Ovary (tissue), 3 donors: ENCODE measurements around the gene DIS3L.
"Not testable (repeated sequence)": the region's sequence is repeated elsewhere in the genome, so short reads cannot be mapped to it uniquely, and the experiment has no call there.

Experiments used
- POLR2A ChIP-seq: fragments of 450-650 bp; IDR thresholded peaks from one replicate; pipeline ENCODE4 v1.6.1; 2017; ENCODE audit warnings: antibody characterized with exemption, mild to moderate bottlenecking, moderate library complexity
- TF ChIP-seq, protein P1 (sequence below), 3 donors: fragments of 450-650 bp in 2 of 3; fragments of 200-600 bp in 1 of 3; IDR thresholded peaks; one replicate each; pipeline versions ENCODE4 v1.5.1 to v1.8.0; 2016 to 2022; ENCODE audit warnings: antibody characterized with exemption in 3 of 3, mild to moderate bottlenecking in 1 of 3
- donor health status: DM: no; HTN: no; CAD: no.

- TF ChIP-seq POLR2A, result not testable (repeated sequence)
- TF ChIP-seq, protein P1, sequence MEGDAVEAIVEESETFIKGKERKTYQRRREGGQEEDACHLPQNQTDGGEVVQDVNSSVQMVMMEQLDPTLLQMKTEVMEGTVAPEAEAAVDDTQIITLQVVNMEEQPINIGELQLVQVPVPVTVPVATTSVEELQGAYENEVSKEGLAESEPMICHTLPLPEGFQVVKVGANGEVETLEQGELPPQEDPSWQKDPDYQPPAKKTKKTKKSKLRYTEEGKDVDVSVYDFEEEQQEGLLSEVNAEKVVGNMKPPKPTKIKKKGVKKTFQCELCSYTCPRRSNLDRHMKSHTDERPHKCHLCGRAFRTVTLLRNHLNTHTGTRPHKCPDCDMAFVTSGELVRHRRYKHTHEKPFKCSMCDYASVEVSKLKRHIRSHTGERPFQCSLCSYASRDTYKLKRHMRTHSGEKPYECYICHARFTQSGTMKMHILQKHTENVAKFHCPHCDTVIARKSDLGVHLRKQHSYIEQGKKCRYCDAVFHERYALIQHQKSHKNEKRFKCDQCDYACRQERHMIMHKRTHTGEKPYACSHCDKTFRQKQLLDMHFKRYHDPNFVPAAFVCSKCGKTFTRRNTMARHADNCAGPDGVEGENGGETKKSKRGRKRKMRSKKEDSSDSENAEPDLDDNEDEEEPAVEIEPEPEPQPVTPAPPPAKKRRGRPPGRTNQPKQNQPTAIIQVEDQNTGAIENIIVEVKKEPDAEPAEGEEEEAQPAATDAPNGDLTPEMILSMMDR (IDR thresholded peaks at IDR 0.05), result not testable (repeated sequence)
Observed at GRCh38 chr15:66304425-66304824, 11.1 kb downstream of the DIS3L start.
